T follicular helper cell (primary cell): ENCODE data around the gene WDR74.
A peak's percentile ranks its signal among the peaks of the same experiment; 100 is the strongest.

Experiments used
- DNase-seq: peaks from one replicate; pipeline ENCODE4 v3.0.0-alpha.2; 2020; ENCODE audit warnings: low read depth

Gene WDR74

GRCh38 chr11:62794201-62794775 lies 45.1 kb downstream of the WDR74 start:
- no peak for DNase-seq

DNA sequence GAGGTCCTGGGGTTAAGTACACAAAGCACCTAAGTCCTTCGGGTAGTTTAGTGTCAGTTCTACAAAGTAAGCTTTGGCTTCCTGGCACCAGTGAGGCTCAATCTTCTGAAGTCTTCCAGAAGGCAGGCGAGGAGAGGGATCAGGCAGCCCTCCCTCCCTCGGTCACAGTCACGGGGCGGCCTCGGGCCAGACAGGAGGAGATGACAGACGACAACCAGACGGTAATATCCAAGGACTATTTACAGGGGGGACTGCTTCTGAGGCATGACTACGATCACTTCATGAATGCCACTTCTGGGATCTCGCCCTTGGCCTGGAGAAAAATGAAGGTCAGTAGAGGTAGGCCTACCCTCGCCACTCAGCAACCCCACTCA lies 47.2 kb downstream of the WDR74 start:
- no peak for DNase-seq

DNA sequence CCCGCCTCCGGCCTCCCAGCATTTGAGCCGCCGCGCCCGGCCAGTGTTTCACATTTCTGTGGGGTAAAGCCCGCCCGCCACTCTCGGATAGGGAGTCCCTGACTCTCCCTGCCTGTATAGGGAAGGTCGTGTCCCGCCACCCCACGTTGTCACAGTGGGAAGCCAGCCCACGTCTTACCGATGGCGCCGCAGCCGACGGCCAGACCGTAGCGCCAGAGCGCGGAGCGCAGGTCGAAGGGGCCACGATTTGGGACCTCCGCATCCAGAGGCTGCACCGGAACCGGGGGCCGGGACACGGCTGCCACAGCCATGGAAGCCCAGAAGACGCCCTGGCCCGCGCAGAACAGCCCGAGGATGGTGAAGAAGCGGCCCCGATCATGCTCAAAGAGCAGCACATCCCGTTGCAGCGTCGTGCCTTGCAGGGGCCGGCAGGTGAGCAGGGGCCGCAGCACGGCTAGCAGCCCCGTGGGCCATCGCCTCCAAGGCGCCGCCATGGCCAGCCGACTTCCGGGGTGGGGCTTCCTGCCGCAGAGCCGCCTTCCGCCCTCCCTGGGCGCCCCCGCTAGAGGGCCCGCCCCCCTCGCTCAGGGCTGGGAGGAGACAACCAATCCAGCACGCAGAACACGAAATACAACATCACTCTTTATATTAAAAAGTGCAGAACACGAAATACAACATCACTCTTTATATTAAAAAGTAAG lies 47.7 kb downstream of the WDR74 start, which contains the start of gene TMEM223:
TMEM223 (minus strand) TSS at position 506 of the 701 bp plus-strand sequence; CDS start at position 494, 12 bp downstream.
- peak; percentile 83 for DNase-seq

DNA sequence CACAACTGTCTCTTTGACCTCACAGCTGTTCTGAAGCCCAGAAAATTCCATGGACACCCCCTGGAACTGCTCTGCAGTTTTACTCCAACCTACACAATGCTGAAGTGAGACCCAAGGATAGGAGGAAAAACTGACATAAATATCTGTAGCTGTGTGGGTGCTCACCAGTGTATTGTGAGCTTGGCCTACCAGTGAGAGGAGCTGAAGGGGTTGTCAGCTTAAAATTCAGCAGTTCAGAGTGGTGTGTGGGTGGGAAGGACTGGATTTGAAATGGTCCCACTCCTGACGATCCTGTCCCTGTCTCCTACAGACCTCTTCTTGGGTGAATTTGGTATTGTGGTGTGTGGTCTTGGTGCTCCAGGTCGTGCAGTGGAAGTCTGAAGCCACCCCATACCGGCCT lies 49.8 kb downstream of the WDR74 start:
- DNase-seq: no peak

GRCh38 chr11:62788991-62789390 lies 50.4 kb downstream of the WDR74 start:
- no peak for DNase-seq

- peak; percentile 95 for DNase-seq
Measured at GRCh38 chr11:62787005-62787759, 52.2 kb downstream of the WDR74 start, which contains the start of gene TMEM179B. TSS of gene TMEM179B (plus strand) at chr11:62787402. CDS start at chr11:62787432, 30 bp downstream.

- DNase-seq: peak; percentile 75
Measured at GRCh38 chr11:62786318-62787004, 52.9 kb downstream of the WDR74 start.
